ENCODE measurements around the gene MLX. TPM values are rescaled to one million over a fixed set of nuclear protein-coding genes. Genes with fewer than 3 reads are reported as not detected.
A peak's percentile ranks its signal among the peaks of the same experiment; 100 is the strongest.
"Not testable (repeated sequence)": the region's sequence is repeated elsewhere in the genome, so short reads cannot be mapped to it uniquely, and the experiment has no call there.

The MLX gene
- total and polyA plus RNA-seq, 2 donors (not counting 1 experiment from before 2014, with no cell fraction given), result 62.4 to 66.6 TPM

DNA sequence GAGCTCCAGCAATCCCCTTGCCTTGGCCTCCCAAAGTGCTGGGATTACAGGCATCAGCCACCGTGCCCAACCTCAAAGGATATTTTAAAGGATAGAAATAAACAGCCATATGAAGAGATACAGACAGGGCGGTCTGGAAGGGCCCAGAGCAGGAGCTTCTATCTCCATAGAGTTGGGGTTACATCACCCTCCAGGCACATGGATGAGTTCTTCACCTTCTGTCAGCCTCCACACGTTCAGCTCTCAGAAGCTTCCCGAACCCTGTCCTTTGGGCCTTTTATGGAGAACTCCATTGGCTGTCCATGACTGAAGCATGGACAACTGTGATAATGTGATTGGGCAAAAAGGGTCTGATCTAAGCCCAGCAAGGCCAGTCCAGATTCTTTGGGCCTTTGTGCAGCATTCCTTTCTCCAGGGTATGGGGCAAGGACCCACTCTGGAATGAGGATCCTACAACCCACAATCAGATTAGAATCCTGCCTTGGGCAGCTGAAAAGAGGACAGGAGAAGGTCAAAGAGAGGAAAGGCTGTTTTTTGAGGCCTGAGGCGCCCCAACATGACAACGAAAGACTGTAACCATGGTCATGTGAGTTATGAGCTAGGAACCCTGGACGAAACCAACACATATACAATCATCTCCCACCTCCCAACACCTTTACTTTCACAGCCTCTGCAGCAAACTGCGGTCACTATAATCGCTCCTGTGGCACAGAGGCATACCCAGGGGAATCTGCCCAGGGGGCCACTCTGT lies 21.0 kb upstream of the MLX start:
- H3K27ac Mint-ChIP-seq; H3K27me3 Mint-ChIP-seq; H3K4me2 ChIP-seq (replicated peaks; ENCODE audit: low read depth, low read length, poor library complexity, severe bottlenecking); intact Hi-C loops (cut with micrococcal nuclease); H3K27me3 ChIP-seq (replicated peaks in 1 of 4; ENCODE audit: control extremely low read depth in 1 of 4, control insufficient read depth in 3 of 4, insufficient read depth in 4 of 4, low read length in 3 of 4); H2AFZ ChIP-seq (ENCODE audit: insufficient read depth, low read depth, low read length, poor library complexity, severe bottlenecking); DNase-seq; POLR2A ChIA-PET; H3K79me2 ChIP-seq (ENCODE audit: control insufficient read depth, insufficient read depth, low read length); H3K9me3 Mint-ChIP-seq (ENCODE audit: insufficient read depth); H4K20me1 ChIP-seq (ENCODE audit: control insufficient read depth, insufficient read depth, low read length, poor library complexity, severe bottlenecking); H3K4me3 Mint-ChIP-seq; H3K4me3 ChIP-seq (ENCODE audit: control extremely low read depth in 1 of 5, extremely low read depth in 1 of 5, insufficient read depth in 1 of 5, low read depth in 2 of 5, low read length in 4 of 5); H3K9me3 ChIP-seq (ENCODE audit: control extremely low read depth in 1 of 3, control insufficient read depth in 2 of 3, insufficient read depth in 1 of 3, low read length in 2 of 3); ATAC-seq (ENCODE audit: low read depth); H3K27ac ChIP-seq (ENCODE audit: low read length in 2 of 2); H3K9ac ChIP-seq (ENCODE audit: low read length): not testable (repeated sequence)
- Histone ChIP-seq H3K36me3 (replicated peaks in 1 of 2; ENCODE audit: control extremely low read depth in 1 of 2, control insufficient read depth in 1 of 2, extremely low read depth in 1 of 2, insufficient read depth in 2 of 2, low read length in 1 of 2) (peaks cover 0 to 12% of the 10 kb centered on the region in 2 experiments), H3K4me1 (ENCODE audit: control insufficient read depth in 2 of 2, insufficient read depth in 2 of 2, low read length in 2 of 2) (peaks cover 10 to 16% of the 10 kb centered on the region in 2 donors)
- H3K4me1 Mint-ChIP-seq, result peaks cover 16% of the 10 kb centered on the region
- WGBS (ENCODE audit: insufficient coverage), result 91% methylated on average over 1 of the region's 9 CpGs
- CTCF ChIA-PET, result interaction anchor here (0.6 to 1.4 kb wide), 3 partner anchors 9 to 17 kb away, joined by 3 to 4 read pairs (median 3); partner anchors contain the start of gene NAGLU

DNA sequence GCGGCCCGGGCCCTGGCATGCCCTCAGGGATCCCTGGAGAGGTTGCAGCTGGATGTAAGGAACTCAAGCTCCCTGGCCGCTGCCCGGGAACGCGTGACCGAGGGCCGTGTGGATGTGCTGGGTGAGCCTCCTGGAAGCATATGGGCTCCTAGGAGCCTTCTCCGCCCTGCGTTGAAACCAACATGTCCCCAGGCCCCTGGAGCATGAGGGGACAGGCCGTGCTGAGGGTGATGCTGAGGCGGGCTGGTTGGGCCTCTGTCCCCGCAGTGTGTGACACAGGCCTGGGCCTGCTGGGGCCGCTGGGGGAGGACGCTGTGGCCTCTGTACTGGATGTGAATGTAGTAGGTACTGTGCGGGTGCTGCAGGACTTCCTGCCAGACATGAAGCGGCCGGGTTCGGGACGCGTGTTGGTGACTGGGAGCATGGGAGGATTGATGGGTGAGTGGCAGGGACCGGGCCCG lies 19.9 kb upstream of the MLX start:
- Mint-ChIP-seq H3K27ac (no peak overlapping the region), H3K9me3 (ENCODE audit: insufficient read depth) (no peaks in the 10 kb centered on the region), H3K27me3 (no peaks in the 10 kb centered on the region), H3K4me3 (peak overlapping the region; percentile 26), H3K4me1 (peaks cover 16% of the 10 kb centered on the region)
- Histone ChIP-seq H3K9ac (ENCODE audit: low read length) (no peak overlapping the region), H3K9me3 (ENCODE audit: control extremely low read depth in 1 of 3, control insufficient read depth in 2 of 3, insufficient read depth in 1 of 3, low read length in 2 of 3) (no peaks in the 10 kb centered on the region), H3K79me2 (ENCODE audit: control insufficient read depth, insufficient read depth, low read length) (peaks cover 3% of the 10 kb centered on the region), H3K4me2 (replicated peaks; ENCODE audit: low read depth, low read length, poor library complexity, severe bottlenecking) (no peak overlapping the region), H3K4me3 (ENCODE audit: control extremely low read depth in 1 of 5, extremely low read depth in 1 of 5, insufficient read depth in 1 of 5, low read depth in 2 of 5, low read length in 4 of 5) (no peak overlapping the region), H3K36me3 (replicated peaks in 1 of 2; ENCODE audit: control extremely low read depth in 1 of 2, control insufficient read depth in 1 of 2, extremely low read depth in 1 of 2, insufficient read depth in 2 of 2, low read length in 1 of 2) (peaks cover 0 to 7% of the 10 kb centered on the region in 2 experiments), H3K27me3 (replicated peaks in 1 of 4; ENCODE audit: control extremely low read depth in 1 of 4, control insufficient read depth in 3 of 4, insufficient read depth in 4 of 4, low read length in 3 of 4) (no peaks in the 10 kb centered on the region), H3K4me1 (ENCODE audit: control insufficient read depth in 2 of 2, insufficient read depth in 2 of 2, low read length in 2 of 2) (peaks cover 10 to 16% of the 10 kb centered on the region in 2 donors), H4K20me1 (ENCODE audit: control insufficient read depth, insufficient read depth, low read length, poor library complexity, severe bottlenecking) (peaks cover 10% of the 10 kb centered on the region), H2AFZ (ENCODE audit: insufficient read depth, low read depth, low read length, poor library complexity, severe bottlenecking) (no peak overlapping the region), H3K27ac (ENCODE audit: low read length in 2 of 2) (no peak overlapping the region)
- POLR2A ChIA-PET, result interaction anchor here (1.8 to 2.1 kb wide), 2 partner anchors 11 to 20 kb away, joined by 6 to 8 read pairs; partner anchors contain the start of genes MLX and NAGLU
- DNase-seq, result no peak
- CTCF ChIA-PET, result interaction anchor here (1.4 to 3.0 kb wide), 5 partner anchors 10 to 31 kb away, joined by 3 to 39 read pairs (median 9); partner anchors contain the start of genes NAGLU and PSMC3IP
- WGBS (ENCODE audit: insufficient coverage), result 96% methylated on average over 23 of the region's 23 CpGs
- ATAC-seq (ENCODE audit: low read depth), result no peak
- TF ChIP-seq EZH2 (IDR thresholded peaks at IDR 0.05; ENCODE audit: borderline replicate concordance, insufficient read depth, low read depth, low read length, poor library complexity, severe bottlenecking), result no peak
- TF ChIP-seq, protein P1, sequence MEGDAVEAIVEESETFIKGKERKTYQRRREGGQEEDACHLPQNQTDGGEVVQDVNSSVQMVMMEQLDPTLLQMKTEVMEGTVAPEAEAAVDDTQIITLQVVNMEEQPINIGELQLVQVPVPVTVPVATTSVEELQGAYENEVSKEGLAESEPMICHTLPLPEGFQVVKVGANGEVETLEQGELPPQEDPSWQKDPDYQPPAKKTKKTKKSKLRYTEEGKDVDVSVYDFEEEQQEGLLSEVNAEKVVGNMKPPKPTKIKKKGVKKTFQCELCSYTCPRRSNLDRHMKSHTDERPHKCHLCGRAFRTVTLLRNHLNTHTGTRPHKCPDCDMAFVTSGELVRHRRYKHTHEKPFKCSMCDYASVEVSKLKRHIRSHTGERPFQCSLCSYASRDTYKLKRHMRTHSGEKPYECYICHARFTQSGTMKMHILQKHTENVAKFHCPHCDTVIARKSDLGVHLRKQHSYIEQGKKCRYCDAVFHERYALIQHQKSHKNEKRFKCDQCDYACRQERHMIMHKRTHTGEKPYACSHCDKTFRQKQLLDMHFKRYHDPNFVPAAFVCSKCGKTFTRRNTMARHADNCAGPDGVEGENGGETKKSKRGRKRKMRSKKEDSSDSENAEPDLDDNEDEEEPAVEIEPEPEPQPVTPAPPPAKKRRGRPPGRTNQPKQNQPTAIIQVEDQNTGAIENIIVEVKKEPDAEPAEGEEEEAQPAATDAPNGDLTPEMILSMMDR (IDR thresholded peaks at IDR 0.05), result no peak
- intact Hi-C loops (cut with micrococcal nuclease), result no loop called here
